Gastrocnemius medialis (tissue), 4 donors: ENCODE data around the gene RALBP1. TPM values are rescaled to one million over a fixed set of nuclear protein-coding genes. Genes with fewer than 3 reads are reported as not detected.

Experiments used
- ATAC-seq, 2 donors: fragments of 150-250 bp; one replicate each; pipeline ENCODE4 v1.9.1; 2016
- DNase-seq, 2 donors: peaks; one replicate each; pipeline ENCODE4 v3.0.0-alpha.2; 2019
- H3K27ac ChIP-seq, 4 donors: fragments of 200-600 bp; sonication (generic); 1 replicate in 1 of 4; 2 replicates in 3 of 4; pipeline ENCODE4 v1.5.1; 2016 to 2018; ENCODE audit warnings: mild to moderate bottlenecking in 2 of 4, moderate library complexity in 1 of 4
- H3K27me3 ChIP-seq, 3 donors: fragments of 200-600 bp; sonication (generic) in 2 of 3; 1 replicate in 1 of 3; 2 replicates in 2 of 3; pipeline versions ENCODE4 v1.5.1 to v1.6.0; 2016 to 2019; ENCODE audit warnings: mild to moderate bottlenecking in 1 of 3, moderate library complexity in 1 of 3
- H3K36me3 ChIP-seq, 2 donors: fragments of 200-600 bp; sonication (generic) in 1 of 2; one replicate each; pipeline ENCODE4 v1.5.1; 2017 to 2018
- H3K4me1 ChIP-seq, 2 donors: fragments of 200-600 bp; sonication (generic) in 1 of 2; one replicate each; pipeline ENCODE4 v1.5.1; 2016 to 2017; ENCODE audit warnings: mild to moderate bottlenecking in 2 of 2
- H3K4me3 ChIP-seq, 4 donors: fragments of 200-600 bp; sonication (generic) in 3 of 4; 1 replicate in 1 of 4; 2 replicates in 3 of 4; pipeline ENCODE4 v1.5.1; 2016 to 2019; ENCODE audit warnings: mild to moderate bottlenecking in 2 of 4
- H3K9me3 ChIP-seq, 3 donors: fragments of 200-600 bp; sonication (generic) in 2 of 3; 1 replicate in 1 of 3; 2 replicates in 2 of 3; pipeline ENCODE4 v1.5.1; 2016 to 2019
- POLR2A ChIP-seq, 2 donors: fragments of 450-650 bp; IDR thresholded peaks; one replicate each; pipeline ENCODE4 v1.6.1; 2017; ENCODE audit warnings: antibody characterized with exemption in 2 of 2, mild to moderate bottlenecking in 2 of 2, moderate library complexity in 2 of 2
- in situ Hi-C, 4 donors: fragments of 200-750 bp; cut with MboI; loops; one replicate each; pipeline versions ENCODE4 v1.15.0 to v1.8.0; 2017; ENCODE audit warnings: low sequenced_read_pairs in 4 of 4
- intact Hi-C: fragments of 100-400 bp; cut with DNase I; formaldehyde crosslinking; loops from one replicate; pipeline ENCODE4 v1.15.1; 2023; ENCODE audit warnings: low total_unique reads
- total RNA-seq, 4 donors: library from RNA; depleted of rRNA; stranded (reverse); fragments of >200 nt; gene quantifications; one replicate each; pipeline versions ENCODE4 v1.1.0 to v1.2.3, GENCODE V29; 2016
- TF ChIP-seq, protein P1 (sequence below), 5 experiments: fragments of 450-650 bp in 3 of 5; fragments of 200-600 bp in 2 of 5; sonication (generic) in 2 of 5; IDR thresholded peaks in 4 of 5; conservative IDR thresholded peaks in 1 of 5; 1 replicate in 4 of 5; 2 replicates in 1 of 5; pipeline ENCODE4 v1.5.1; 2016 to 2019; ENCODE audit warnings: antibody characterized with exemption in 5 of 5, mild to moderate bottlenecking in 3 of 5, moderate library complexity in 3 of 5

The RALBP1 gene
- total RNA-seq, 4 donors from 2014 or later = 41.5 to 108 (median 78.1) TPM

DNA sequence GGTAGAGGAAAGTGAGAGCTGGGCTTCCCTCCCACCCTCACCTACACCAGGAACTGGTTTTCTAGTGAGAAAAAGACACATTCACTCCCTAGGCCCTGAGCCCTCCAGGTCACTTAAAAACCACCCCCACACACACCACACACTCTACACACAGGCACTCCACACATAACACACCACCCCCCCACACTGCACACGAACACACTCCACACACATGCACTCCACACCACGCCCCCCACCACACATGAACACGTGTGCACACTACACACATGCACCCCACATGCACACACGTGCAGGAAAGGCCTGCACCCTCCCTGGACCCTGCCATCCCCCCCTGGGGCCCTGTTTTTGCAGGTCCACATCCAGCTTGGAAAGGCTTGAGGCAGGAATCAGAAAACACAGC lies 67.6 kb downstream of the RALBP1 start:
- H3K27me3 ChIP-seq = no peaks in the 10 kb centered on the region
- intact Hi-C loops (no loop called here), in situ Hi-C loops (no loop called here)
- H3K27ac ChIP-seq = no peak overlapping the region
- no peaks in the 10 kb centered on the region for H3K4me1 ChIP-seq
- TF ChIP-seq POLR2A (IDR thresholded peaks at IDR 0.05) = no peak
- TF ChIP-seq, protein P1, sequence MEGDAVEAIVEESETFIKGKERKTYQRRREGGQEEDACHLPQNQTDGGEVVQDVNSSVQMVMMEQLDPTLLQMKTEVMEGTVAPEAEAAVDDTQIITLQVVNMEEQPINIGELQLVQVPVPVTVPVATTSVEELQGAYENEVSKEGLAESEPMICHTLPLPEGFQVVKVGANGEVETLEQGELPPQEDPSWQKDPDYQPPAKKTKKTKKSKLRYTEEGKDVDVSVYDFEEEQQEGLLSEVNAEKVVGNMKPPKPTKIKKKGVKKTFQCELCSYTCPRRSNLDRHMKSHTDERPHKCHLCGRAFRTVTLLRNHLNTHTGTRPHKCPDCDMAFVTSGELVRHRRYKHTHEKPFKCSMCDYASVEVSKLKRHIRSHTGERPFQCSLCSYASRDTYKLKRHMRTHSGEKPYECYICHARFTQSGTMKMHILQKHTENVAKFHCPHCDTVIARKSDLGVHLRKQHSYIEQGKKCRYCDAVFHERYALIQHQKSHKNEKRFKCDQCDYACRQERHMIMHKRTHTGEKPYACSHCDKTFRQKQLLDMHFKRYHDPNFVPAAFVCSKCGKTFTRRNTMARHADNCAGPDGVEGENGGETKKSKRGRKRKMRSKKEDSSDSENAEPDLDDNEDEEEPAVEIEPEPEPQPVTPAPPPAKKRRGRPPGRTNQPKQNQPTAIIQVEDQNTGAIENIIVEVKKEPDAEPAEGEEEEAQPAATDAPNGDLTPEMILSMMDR (IDR thresholded peaks at IDR 0.05 in 4 of 5, conservative IDR thresholded peaks at IDR 0.05 in 1 of 5) = no peak
- peaks cover 3 to 26% of the 10 kb centered on the region in 2 donors for H3K36me3 ChIP-seq
- no peaks in the 10 kb centered on the region for H3K9me3 ChIP-seq
- no peak for DNase-seq
- no peak overlapping the region for H3K4me3 ChIP-seq
- ATAC-seq = no peak

DNA sequence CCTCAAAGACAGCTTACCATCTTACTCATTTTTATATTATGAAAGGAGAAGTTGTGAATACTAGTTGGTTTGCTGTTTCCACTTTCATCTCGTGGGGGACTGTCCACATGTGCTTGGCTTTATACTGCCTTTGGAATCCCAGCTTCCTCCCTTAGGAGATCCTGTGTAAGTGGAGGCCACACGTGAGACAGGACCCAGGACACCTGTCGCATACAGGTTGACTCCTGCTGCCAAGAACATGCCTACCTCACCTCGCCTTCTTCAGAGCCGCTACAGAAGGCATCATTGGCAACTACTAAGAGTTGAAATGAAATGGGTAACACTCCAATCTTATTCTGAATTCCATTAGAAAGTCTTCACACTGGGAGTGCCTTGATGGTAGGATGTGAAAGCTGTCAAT lies 69.7 kb downstream of the RALBP1 start:
- Histone ChIP-seq H3K4me3 (no peak overlapping the region), H3K27me3 (no peaks in the 10 kb centered on the region), H3K4me1 (no peaks in the 10 kb centered on the region), H3K9me3 (no peaks in the 10 kb centered on the region), H3K36me3 (peaks cover 3 to 44% of the 10 kb centered on the region in 2 donors), H3K27ac (no peak overlapping the region)
- ATAC-seq (no peak), DNase-seq (no peak)
- TF ChIP-seq, protein P1 (IDR thresholded peaks at IDR 0.05 in 4 of 5, conservative IDR thresholded peaks at IDR 0.05 in 1 of 5) = no peak
- no peak for TF ChIP-seq POLR2A (IDR thresholded peaks at IDR 0.05)
- in situ Hi-C loops (no loop called here), intact Hi-C loops (no loop called here)

DNA sequence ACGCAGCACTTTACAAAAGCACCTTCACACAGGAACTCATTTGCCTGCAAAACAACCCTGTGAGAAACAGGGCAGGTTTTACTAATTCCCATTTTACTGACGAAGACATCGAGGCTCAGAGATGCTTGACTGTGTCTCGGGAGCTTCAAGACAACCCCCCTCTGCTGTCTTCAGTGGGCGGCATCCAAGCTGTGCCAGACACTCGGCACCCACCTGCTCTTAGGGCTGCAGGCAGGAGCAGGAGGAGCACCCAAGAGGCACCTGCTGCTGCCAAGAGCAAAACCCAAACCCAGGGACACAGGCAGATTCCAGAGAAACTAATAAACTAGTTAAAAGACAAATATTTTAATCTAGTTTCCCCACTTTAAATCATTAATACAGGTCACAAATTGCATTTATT lies 71.2 kb downstream of the RALBP1 start:
- Histone ChIP-seq H3K9me3 (no peaks in the 10 kb centered on the region), H3K4me3 (no peak overlapping the region), H3K36me3 (peaks cover 3 to 51% of the 10 kb centered on the region in 2 donors), H3K27me3 (no peaks in the 10 kb centered on the region), H3K4me1 (no peaks in the 10 kb centered on the region), H3K27ac (no peak overlapping the region)
- TF ChIP-seq POLR2A (IDR thresholded peaks at IDR 0.05) = no peak
- TF ChIP-seq, protein P1 (IDR thresholded peaks at IDR 0.05 in 4 of 5, conservative IDR thresholded peaks at IDR 0.05 in 1 of 5) = no peak
- ATAC-seq (no peak), DNase-seq (no peak)
- intact Hi-C loops = no loop called here
- in situ Hi-C loops = no loop called here

GRCh38 chr18:9547782-9548181 lies 72.5 kb downstream of the RALBP1 start:
- in situ Hi-C loops (no loop called here), intact Hi-C loops (no loop called here)

More at GRCh38 chr18:9547782-9548181, 72.5 kb downstream of the RALBP1 start:
- Histone ChIP-seq H3K4me3 (no peak overlapping the region), H3K27me3 (no peaks in the 10 kb centered on the region), H3K9me3 (no peaks in the 10 kb centered on the region), H3K27ac (no peak overlapping the region), H3K4me1 (no peaks in the 10 kb centered on the region), H3K36me3 (peaks cover 3 to 60% of the 10 kb centered on the region in 2 donors)
- ATAC-seq (no peak), DNase-seq (no peak)
- TF ChIP-seq, protein P1 (IDR thresholded peaks at IDR 0.05 in 4 of 5, conservative IDR thresholded peaks at IDR 0.05 in 1 of 5) = no peak
- no peak for TF ChIP-seq POLR2A (IDR thresholded peaks at IDR 0.05)
